GM12872 (cell line): ENCODE measurements around the gene WDR90.

Experiments used
- TF ChIP-seq, protein P1 (sequence below): IDR thresholded peaks from 3 replicates; pipeline ENCODE4 v1.5.1; 2011; ENCODE audit warnings: low read depth, mild to moderate bottlenecking, low read length, moderate library complexity; ENCODE audit not compliant: insufficient read depth

The WDR90 gene

DNA sequence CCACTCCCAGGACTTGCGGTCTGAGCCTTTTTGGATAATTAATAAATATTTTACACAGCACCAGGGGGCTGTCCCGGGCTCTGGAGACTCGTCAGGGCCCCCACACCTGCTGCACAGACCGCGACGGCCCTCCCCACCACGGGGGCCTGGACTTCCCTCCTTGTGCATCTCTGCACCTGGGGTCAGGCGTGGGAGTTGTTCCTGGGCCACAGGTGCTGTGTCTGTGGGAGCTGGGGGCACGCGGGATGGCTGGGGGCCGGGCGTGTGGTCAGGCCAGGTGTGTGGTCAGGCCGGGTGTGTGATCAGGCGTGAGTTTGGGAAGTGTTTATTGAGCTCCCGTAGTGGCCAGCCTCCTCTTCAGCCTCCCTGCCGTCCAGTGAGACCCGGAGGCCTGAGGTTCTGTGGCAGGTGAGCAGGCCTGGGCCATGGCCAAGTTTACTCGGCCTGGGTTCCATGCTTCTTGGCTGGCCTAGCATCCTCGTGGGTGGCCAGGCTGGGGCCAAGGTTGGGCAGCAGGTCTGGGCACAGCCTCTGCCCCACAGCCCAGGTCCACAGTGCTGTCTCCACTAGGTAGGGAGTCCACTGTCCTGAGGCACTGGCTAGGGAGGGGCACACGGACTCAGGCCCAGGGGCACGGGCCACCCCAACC, 29.2 kb downstream of the WDR90 start:
- TF ChIP-seq, protein P1, sequence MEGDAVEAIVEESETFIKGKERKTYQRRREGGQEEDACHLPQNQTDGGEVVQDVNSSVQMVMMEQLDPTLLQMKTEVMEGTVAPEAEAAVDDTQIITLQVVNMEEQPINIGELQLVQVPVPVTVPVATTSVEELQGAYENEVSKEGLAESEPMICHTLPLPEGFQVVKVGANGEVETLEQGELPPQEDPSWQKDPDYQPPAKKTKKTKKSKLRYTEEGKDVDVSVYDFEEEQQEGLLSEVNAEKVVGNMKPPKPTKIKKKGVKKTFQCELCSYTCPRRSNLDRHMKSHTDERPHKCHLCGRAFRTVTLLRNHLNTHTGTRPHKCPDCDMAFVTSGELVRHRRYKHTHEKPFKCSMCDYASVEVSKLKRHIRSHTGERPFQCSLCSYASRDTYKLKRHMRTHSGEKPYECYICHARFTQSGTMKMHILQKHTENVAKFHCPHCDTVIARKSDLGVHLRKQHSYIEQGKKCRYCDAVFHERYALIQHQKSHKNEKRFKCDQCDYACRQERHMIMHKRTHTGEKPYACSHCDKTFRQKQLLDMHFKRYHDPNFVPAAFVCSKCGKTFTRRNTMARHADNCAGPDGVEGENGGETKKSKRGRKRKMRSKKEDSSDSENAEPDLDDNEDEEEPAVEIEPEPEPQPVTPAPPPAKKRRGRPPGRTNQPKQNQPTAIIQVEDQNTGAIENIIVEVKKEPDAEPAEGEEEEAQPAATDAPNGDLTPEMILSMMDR, result no peak

DNA sequence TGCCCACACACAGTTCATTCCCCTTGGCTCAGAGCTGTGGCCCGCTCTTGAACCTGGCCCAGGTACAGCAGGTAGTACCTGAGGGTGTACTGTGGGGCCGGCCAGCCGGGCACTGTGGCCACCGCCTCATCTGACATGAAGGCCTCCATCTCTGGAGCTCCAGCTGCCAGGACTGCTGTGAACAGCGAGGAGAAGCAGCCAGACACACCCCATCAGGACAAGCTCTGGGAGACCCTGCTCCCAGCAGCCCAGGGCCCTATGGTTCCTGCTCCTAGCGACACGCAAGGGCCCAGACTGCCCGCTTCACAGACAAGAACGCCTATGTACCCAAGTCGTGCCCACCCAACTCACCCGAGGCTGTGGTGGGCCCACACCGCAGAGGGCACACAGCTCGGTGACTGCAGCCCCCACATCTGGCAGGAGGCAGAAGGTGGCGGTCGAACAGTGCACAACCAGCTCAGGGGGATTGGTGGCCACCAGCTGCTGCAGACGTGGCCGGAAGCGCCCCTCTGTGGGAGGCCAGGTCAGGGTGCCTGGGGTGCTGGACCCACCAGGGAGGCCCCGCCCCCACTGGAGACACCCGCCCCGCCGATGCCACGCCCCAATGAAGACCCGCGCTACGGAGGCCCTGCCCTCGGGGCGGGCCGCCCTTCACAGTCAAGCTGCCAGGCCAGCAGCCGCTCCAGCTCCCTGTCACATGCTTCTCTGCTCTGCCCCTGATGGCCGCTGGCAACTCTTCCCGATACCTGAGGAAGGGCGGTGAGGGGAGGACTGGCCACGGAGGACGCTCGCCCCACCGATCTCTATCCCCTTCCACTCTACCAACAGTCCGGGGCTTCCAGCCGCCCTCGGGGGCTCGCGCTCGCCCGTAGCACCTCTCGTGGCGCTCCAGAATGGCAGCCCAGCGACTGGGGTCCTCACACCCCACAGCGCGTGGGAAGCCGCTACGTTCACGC, 30.0 kb downstream of the WDR90 start:
- TF ChIP-seq, protein P1, result no peak

DNA sequence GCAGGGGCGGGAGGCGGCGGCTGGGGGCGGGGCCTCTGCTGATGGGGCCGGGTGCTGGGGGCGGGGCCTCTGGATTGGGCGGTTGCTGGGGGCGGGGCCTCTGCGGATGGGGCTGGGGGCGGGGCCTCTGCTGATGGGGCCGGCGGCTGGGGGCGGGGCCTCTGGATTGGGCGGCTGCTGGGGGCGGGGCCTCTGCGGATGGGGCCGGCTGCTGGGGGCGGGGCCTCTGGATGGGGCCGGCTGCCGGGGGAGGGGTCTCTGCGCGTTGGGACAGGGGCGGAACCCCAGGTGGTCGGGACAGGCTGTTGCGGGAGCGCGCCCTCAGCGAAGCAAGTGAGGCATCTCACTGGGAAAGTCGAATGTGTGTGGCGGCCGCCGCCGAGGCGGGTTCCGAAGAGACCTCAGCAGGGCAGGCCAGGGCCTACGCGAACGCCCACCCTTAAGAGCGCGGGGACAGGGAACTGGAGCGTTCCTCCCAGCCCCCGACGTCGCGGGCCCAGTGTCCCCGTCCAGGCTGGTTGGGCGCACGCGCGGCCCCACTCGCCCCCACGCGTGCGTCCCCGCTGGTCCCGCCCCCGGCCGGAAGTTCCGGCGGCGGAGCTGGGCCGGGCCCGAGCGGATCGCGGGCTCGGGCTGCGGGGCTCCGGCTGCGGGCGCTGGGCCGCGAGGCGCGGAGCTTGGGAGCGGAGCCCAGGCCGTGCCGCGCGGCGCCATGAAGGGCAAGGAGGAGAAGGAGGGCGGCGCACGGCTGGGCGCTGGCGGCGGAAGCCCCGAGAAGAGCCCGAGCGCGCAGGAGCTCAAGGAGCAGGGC, 30.9 kb downstream of the WDR90 start, which contains the start of gene STUB1:
STUB1 (plus strand) TSS at position 597 of the 811 bp plus-strand sequence; CDS start at position 713, 116 bp downstream.
- TF ChIP-seq, protein P1, result no peak

DNA sequence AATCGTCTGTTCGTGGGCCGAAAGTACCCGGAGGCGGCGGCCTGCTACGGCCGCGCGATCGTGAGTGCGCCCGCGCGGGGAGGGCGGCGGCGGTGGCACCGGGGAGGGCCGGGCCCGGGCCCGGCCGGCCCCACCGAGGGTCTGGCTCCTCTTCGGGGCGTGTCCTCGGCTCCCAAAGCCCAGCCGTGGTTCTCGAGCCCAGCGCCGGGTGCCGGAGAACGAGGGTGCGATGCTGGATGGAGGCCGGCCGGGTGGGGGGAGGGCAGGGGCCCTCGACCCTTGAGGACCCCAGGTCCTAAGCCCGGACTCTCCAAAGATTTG, 31.4 kb downstream of the WDR90 start:
- TF ChIP-seq, protein P1, result no peak

DNA sequence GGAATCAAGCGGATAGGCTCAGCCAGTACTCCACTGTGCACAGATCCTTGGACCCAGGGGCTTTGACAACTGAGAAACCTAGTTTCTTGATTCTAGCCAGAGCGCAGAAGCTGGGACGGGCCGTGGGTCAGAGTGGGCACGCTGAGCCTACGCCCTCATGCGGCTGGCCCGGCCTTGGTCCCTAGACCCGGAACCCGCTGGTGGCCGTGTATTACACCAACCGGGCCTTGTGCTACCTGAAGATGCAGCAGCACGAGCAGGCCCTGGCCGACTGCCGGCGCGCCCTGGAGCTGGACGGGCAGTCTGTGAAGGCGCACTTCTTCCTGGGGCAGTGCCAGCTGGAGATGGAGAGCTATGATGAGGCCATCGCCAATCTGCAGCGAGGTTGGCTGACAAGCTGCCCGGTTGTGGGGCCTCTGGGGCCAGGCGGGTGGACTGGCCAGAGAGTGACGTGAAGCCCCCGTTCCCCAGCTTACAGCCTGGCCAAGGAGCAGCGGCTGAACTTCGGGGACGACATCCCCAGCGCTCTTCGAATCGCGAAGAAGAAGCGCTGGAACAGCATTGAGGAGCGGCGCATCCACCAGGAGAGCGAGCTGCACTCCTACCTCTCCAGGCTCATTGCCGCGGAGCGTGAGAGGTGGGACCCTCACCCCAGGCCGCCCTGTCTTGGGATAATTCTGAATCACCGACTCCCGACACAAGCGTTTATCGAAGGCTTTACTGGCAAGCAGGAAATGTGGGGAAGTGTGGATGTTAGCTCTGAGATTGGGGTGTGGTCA, 32.0 kb downstream of the WDR90 start:
- TF ChIP-seq, protein P1, result no peak; the same call in 2 of the 3 replicates

DNA sequence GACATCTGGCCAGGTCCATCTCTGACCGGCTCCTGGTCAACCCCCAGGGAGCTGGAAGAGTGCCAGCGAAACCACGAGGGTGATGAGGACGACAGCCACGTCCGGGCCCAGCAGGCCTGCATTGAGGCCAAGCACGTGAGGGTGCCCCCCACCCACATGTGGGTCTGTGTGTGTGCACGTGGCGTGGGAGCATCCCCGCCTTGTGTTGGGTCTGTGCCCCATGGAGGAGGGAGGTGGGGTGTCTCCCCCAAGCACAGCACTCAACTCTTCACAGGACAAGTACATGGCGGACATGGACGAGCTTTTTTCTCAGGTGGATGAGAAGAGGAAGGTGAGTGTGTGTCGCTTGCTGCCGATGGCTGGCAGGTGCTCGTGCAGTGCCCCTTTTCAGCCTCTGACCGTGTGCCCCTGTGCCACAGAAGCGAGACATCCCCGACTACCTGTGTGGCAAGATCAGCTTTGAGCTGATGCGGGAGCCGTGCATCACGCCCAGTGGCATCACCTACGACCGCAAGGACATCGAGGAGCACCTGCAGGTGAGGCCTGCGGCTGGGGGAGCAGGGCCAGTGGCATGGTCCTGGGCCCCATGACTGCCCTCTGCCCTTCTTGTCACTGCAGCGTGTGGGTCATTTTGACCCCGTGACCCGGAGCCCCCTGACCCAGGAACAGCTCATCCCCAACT, 32.7 kb downstream of the WDR90 start:
- TF ChIP-seq, protein P1, result no peak
